HG02840 (cell line): ENCODE data around the gene MIOS.
"Not testable (repeated sequence)": the region's sequence is repeated elsewhere in the genome, so short reads cannot be mapped to it uniquely, and the experiment has no call there.

Experiments
- ATAC-seq: cut with Tn5 transposase; IDR thresholded peaks from one replicate; pipeline ENCODE4 v1.9.1; 2021; ENCODE audit warnings: mild to moderate bottlenecking, moderate library complexity, moderate number of reproducible peaks; ENCODE audit not compliant: unreplicated experiment, low FRiP score

Gene MIOS

GRCh38 chr7:7640221-7641128 lies 73.8 kb downstream of the MIOS start, which contains the start of gene UMAD1:
UMAD1 (plus strand) TSS chr7:7640752; CDS start chr7:7673372, 32,620 bp downstream.
- peak; percentile 96 for ATAC-seq

DNA sequence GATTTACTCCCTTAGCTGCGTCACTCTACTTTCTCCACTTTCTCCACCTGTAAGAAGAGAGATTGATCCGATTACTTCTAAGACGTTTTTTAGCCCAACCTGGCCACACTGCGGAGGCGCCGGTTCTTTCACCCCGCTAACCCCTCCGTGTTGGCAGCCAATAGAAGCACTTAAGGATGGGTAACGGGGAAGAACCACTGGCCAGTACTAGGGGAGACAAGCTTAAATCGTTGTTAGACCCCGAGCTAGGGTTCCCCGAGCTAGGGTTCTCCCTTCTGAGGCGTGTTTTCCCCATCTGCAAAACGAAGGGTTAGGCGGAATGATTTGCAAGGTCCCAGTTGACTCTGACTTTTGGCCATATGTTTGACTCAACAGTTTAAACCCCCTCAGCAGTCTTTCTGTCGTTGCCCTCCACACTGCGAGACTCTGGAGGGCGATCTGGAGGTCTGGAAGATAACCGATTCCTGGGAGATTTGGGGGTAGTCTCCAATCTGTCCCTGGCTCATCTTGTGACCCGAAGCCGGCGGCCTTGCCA lies 74.5 kb downstream of the MIOS start:
- peak; percentile 3 for ATAC-seq

- ATAC-seq = no peak
Measured at GRCh38 chr7:7642081-7642480, 75.4 kb downstream of the MIOS start.

DNA sequence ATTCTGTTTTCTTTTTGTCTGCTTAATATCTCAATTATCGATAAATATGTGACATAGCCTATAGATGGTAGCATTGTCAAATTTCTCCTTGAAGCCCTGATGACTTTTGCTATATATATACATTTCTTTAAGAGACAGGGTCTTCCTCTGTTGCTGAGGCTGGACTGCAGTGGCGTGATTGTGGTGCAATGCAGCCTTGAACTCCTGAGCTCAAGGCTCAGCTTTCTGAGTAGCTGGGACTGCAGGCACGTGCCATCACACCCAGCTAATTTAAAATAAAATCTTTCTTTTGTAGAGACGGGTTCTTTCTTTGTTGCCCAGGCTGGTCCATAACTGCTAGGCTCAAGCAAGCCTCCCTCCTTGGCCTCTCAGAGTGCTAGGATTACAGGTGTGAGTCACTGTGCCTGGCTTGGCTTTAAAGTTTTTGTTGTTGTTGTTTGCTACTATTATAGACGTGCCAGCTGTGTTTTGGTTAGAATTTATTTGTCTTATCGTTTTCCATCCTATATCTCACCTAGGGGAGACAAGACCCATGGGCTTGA lies 80.9 kb downstream of the MIOS start:
- ATAC-seq = no peak

DNA sequence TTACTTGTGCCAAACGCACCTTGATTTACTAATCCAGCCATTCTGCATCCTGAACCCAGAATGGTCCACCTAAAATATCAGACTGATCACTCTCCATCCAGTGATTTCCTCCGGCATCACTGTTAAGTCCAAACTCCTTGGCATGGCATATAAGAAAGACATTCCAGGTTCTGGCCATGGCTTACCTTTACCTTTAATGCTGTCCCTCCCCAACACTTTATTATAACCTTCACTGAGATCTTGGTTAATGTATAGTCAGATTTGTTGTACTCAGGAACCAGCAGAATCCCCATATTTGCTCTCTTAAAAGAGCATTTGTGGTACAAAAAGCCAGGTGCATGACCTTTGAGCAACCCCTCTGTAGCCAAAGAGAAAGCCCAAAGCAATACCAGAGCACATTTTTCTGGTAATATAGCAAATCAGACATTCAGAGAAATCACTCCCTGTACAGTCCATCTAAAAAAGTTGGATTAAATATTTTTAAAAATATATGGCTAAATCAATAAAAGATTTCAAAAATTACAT lies 84.1 kb downstream of the MIOS start:
- no peak for ATAC-seq

DNA sequence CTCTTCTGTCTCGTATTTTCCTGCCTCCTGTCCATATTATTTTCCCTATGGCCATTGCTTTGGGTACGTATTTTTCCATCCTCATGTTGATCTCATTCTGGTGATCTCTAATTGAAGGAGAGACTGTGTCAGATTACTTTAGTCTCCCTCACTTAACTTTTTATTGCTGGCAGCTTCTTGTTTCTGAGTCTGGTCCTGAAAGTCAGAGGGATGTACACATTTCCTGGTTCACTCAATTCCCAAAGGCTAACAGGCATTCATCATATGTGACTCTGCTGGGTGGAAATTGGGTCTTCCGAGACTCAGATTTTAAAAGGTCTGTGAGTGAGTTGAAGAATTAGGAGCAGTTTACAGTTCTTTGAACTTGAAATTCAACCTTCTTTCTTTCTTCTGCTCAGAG lies 84.8 kb downstream of the MIOS start:
- ATAC-seq = no peak

DNA sequence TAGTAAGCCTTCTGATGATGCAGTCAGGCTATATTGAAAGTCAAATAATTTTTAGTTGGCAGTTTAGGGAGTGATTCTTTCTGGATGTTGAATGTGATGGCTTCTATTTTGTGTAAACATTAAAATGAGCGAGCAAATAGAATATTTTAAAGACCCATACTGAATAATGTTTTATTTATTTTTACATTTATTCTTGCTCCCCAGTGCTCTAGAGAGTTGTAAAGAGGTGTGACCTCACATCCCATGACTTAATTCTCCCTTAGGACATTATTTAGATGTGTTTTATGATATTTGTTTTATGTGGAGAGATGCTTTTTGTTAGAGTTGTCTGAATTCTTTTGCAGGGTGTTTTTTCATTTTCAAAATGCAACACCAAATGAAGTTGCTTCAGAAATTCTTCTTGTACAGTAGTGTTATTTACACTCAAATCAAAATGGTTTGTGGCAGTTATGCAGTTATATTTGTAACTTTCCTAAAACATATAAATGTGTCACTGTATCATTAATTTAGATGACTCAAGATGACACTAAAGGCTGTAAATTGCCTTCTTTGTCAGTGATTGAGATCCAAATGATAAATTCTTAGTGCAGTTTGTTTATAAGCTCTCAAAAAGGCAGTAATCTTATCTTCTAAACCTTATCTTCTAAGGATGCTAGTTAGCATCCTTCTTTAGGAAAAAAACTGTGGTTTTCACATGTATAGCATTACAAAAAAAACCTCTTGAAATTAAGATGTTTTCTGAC lies 86.3 kb downstream of the MIOS start:
- no peak for ATAC-seq

DNA sequence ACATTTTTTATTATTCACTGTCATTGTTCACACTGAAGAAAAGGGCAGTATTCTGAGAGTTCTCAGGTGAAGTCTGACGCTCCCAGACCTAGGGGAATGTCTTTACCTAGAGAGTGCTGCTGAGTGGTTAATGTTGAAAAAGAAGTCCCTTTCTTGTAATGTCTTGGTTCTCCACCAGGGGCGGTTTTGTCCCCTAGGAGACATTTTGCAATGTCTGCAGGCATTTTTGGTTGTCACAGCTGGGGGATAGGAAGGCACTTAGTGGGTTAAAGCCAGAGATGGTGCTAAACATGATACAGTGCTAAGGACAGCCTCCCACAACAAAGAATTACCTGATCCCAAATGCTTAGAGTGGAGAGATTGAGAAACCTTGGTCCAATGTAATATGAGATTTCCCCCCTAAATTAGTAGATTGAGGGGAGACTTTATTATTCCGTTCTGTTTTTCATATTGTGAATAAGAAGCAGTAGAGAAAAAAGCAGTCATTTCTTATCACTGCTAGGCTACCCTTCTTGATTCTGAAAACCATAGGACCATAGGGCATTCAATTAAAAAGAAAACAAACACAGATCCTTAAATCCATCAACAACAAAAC lies 87.0 kb downstream of the MIOS start:
- no peak for ATAC-seq

DNA sequence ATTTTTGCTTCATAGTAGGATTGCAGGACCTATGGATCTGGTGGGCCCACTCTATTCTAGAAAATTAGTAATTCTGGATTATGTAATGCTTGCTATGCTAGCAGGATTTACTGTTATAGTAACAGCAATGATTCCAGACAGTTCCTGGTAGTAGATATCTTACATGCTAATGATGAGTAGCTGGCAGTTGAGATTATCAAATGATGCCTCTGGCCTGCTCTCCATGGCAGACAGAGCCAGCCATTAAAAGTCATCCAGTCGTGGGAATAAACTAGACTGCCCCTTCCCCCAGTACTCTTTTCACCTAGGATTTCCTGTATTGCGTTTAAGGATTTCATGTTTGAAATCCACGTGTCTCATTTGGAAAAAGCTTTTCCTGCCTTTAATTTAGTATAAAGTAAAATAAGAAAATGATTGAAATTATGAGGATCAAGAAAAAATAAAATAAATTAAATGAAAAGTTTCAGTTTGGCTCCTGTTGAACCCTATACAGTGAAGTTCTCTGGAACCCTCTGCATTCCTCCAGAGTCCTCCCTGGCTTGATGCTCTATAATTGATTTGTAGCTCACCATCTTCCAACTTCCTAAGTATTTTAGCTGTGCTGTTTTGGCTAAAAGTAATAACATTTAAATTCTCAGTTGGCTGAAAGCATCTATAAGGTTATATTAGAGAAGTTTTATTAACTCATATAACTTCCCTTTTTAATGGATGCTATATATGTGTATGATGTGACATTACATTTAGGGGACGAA lies 88.5 kb downstream of the MIOS start:
- ATAC-seq = no peak

- not testable (repeated sequence) for ATAC-seq
Measured at GRCh38 chr7:7656459-7656858, 89.8 kb downstream of the MIOS start.
